Purkinje cell (primary cell): ENCODE data around the gene PRKG1. TPM values are rescaled to one million over a fixed set of nuclear protein-coding genes. Genes with fewer than 3 reads are reported as not detected.

ENCODE experiments used
- polyA plus RNA-seq: library from polyadenylated mRNA; unstranded; fragments of >200 nt; fragmentation: Nextera tagmentation; gene quantifications from 2 replicates; pipeline ENCODE4 v1.2.1, GENCODE V29; 2014

Gene PRKG1
- 71.9 and 117 TPM in 2 replicates for polyA plus RNA-seq

DNA sequence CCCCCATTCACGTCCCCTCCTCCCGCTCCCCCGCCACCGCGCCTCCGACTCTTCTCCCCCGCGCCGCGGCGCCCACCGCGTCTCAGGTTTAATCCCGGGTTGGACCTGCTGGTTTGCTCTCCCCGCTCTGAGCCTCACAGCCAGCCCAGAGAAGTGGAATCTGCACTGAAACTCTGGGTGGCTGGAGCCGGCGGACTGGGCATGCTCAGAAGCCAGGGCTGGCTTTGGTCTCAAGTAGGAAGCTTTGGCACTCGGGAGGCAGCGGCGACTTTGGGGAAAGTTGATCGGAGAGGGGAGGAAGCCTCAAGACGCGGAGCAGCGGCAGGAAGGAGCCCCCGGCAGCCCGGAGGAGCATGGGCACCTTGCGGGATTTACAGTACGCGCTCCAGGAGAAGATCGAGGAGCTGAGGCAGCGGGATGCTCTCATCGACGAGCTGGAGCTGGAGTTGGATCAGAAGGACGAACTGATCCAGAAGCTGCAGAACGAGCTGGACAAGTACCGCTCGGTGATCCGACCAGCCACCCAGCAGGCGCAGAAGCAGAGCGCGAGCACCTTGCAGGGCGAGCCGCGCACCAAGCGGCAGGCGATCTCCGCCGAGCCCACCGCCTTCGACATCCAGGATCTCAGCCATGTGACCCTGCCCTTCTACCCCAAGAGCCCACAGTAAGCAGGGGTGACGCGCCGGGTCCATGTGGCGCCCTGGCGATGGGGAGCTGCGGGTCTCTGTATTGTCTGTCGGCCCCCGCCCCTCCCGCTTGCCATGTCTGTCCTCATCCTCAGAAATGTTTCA lies at the start of gene PRKG1:
PRKG1 (plus strand) TSS at position 250 of the 791 bp plus-strand sequence.

DNA sequence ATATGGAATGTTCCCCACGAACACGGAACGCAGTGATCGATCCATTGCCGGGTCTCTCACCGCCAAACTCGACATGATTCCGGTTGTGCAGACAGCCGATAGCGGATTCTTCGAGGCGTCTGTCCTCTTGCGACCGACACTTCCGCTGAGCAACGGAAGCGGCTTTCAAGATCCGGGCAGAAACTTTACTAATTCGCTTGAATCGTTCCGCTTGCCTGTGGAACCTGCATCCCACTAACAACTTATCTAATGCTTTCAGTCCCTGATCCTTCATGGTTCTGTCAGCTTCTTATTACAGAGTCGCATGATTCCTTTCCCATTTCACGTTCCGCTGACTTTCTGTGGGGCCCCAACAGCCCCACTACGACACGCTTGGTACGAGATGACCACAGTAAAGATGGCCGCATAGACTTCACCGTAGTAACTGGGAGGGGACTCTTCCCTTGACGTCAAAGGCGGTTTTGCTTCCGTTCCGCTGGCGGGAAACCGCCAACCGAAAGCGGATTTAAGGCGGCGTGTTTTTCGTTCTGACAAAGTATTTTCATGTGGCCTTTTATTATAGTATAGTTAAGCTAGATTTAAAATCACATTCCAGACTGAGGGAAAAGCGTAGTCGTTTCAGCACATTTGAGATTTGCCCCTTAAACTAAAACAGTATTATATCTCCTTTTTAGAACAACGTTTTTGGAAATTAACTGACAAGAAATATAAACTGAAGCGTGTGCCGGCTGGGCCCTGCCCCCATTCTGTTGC lies 625.4 kb downstream of the PRKG1 start, which contains the start of gene CSTF2T:
CSTF2T (minus strand) TSS at position 121 of the 753 bp plus-strand sequence; CDS start at position 75, 46 bp downstream.

DNA sequence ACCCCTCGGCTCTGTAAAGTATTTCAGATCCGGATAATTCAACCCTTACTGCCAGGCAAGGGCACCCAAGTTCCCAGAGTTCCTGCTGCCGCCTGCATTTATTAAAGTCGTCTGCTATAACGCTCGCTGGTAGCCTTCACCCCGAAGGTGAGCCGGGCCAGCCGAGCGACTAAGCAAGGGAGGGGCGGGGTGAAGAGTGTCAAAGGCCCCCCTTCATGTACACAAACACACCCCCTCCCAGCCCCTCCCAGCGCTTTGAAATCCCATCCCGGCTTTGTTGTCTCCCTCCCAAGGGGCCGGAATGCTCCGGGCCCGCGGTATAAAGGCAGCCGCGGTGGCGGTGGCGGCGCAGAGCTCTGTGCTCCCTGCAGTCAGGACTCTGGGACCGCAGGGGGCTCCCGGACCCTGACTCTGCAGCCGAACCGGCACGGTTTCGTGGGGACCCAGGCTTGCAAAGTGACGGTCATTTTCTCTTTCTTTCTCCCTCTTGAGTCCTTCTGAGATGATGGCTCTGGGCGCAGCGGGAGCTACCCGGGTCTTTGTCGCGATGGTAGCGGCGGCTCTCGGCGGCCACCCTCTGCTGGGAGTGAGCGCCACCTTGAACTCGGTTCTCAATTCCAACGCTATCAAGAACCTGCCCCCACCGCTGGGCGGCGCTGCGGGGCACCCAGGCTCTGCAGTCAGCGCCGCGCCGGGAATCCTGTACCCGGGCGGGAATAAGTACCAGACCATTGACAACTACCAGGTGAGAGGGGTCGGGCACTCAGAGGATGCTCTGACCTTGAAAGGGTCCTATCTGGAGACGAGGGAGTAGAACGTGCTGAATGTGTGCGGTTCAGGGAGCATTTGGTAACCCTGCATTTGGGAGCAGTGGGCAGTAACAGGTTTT lies 1239.9 kb downstream of the PRKG1 start, which contains the start of gene DKK1:
DKK1 (plus strand) TSS at position 349 of the 889 bp plus-strand sequence; CDS start at position 503, 154 bp downstream.

Other genes with a start within 250 kb of the PRKG1 start
- 0.55 TPM in 1 of 2 replicates, not detected in the other for gene A1CF, start 188.9 kb upstream of the PRKG1 start, polyA plus RNA-seq